D721Med (cell line): ENCODE measurements around the gene NTRK2.

Experiments
- DNase-seq: peaks from one replicate; pipeline ENCODE4 v3.0.0; 2011; ENCODE audit warnings: low spot score; ENCODE audit not compliant: insufficient read length
- FAIRE-seq: peaks from 2 replicates; lab custom pipeline; 2011; peaks lifted over from hg19 to GRCh38; lab: Jason Lieb, UNC
- TF ChIP-seq, protein P1 (sequence below): IDR thresholded peaks from 2 replicates; pipeline ENCODE4 v1.5.1; 2012; ENCODE audit warnings: mild to moderate bottlenecking, control low read depth; ENCODE audit not compliant: insufficient read depth; ENCODE audit errors: missing control alignments

Gene NTRK2

DNA sequence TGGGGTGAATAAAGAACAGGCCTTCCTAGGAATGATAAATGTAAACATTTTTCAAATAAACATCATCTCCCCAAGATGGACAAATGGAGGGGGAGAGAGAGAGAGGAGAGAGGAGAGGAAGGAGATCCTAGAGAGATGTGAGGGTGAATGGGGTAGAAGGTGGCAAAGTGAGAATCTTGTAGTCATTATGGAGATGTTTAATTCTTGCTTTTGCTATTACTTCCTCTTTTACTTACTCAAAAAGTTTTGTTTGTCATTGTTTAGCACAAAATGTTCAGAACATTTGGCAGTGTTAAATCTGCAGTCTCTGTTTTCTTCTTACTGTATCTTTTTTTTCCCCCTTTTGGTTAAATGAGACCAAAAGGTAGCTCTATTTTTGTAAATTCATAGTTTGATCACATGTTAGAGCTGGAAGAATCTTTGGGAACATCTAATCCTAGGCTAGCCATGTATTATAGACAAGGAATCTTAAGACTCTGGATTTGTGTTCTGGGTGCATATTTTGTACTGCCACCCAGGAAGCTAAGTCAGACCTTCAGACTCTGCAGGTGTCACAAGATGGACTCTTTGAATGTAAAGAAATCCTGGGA, 266.1 kb downstream of the NTRK2 start:
- DNase-seq (no peak), FAIRE-seq (no peak)
- TF ChIP-seq, protein P1, sequence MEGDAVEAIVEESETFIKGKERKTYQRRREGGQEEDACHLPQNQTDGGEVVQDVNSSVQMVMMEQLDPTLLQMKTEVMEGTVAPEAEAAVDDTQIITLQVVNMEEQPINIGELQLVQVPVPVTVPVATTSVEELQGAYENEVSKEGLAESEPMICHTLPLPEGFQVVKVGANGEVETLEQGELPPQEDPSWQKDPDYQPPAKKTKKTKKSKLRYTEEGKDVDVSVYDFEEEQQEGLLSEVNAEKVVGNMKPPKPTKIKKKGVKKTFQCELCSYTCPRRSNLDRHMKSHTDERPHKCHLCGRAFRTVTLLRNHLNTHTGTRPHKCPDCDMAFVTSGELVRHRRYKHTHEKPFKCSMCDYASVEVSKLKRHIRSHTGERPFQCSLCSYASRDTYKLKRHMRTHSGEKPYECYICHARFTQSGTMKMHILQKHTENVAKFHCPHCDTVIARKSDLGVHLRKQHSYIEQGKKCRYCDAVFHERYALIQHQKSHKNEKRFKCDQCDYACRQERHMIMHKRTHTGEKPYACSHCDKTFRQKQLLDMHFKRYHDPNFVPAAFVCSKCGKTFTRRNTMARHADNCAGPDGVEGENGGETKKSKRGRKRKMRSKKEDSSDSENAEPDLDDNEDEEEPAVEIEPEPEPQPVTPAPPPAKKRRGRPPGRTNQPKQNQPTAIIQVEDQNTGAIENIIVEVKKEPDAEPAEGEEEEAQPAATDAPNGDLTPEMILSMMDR, result no peak

DNA sequence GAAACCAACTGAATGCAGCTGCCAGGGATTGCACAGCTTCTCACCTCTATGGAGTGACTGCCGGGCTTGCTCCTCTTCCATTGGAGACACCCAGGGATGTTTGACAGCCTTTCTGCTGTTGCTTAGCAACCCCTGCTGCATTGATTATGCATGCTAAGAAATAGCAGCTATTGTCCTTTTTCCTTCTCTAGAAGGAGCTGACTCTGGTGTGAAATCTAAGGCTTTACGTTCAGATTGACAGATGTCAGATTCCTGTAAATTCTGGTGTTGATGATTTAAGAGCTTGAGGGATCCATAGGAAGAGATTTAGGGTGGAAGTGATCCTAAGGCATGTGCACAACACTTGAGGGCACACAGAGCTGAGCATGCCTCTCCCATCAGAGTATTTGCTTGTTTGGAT, 267.7 kb downstream of the NTRK2 start:
- DNase-seq (no peak), FAIRE-seq (no peak)
- TF ChIP-seq, protein P1, result no peak

DNA sequence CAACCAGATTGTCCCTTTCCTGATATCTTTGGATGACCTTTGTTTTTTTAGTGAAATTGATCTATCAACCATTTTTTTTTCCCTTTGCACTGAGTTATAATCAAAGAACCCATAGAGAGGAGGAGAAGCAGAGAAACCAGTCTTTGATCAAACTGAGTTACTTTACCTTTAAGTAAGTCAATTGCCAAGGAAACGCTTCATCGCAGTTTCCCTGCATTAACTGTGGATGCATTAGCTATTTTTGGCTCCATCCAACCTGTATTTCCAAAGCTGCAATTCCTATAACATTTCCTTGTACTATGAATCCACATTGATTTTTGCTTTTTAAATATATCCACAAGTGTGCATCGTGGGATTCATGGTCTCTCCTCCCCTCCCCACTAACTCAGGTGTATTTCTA, 268.1 kb downstream of the NTRK2 start:
- TF ChIP-seq, protein P1, result no peak
- FAIRE-seq (no peak), DNase-seq (no peak)

DNA sequence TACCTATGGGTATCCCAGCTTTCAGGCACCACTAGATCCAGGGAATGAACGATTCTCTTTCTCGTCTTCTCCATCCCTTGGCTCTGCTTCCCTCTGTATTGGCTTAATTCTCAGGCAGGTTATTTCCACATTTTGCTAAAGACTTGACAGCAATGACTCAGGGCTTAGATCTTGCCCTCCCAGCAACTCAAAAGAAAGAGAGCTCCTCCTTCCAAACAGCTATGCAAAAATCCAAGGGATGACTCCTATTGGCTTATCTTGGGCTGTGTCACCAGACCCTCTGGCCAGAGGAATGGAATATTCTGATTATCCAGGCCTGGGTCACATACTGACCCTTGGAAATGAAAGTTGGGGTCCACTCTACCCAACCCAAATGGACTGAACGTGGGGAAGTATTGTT, 270.2 kb downstream of the NTRK2 start:
- DNase-seq, result no peak
- TF ChIP-seq, protein P1, result no peak

DNA sequence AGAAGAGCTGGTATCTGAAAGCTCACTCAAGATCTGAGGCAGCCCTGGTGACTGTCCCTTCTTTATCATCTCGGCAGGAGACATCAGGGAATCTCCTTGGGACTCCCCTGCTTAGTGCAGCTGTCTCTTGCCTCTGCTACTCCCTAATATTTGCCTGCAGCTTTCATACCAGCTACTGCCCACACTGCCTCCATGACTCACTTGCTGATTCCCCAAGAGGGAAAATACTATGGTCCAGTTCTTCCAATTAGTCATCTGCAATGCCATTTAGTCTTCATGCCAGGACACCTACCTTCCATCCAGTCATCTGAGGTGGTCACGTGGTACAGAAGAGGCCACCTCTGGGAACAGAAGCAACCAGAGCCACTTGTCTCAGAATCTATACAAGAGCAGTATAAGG, 270.8 kb downstream of the NTRK2 start:
- DNase-seq (no peak), FAIRE-seq (no peak)
- TF ChIP-seq, protein P1, result no peak

More for the DNA sequence above, 270.2 kb downstream of the NTRK2 start:
- FAIRE-seq, result no peak

DNA sequence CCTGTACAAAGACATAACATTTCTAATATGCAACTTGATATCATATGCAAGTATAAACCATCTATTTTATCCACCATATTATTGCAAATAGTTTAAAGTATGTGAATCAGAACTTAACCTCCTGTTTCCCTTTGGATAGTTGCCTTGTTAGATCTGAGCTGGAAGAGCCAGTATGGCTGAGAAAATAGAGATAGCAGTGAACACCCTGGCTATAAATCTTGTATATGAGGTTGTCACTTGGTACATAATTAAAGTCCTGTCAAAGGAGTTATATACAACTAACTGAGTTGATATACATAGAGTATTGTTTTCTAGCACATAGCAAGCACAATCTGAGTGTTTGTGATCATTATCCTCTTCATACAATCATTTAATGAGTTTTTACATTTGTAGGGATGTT, 272.3 kb downstream of the NTRK2 start:
- TF ChIP-seq, protein P1, result no peak
- DNase-seq (no peak), FAIRE-seq (no peak)

DNA sequence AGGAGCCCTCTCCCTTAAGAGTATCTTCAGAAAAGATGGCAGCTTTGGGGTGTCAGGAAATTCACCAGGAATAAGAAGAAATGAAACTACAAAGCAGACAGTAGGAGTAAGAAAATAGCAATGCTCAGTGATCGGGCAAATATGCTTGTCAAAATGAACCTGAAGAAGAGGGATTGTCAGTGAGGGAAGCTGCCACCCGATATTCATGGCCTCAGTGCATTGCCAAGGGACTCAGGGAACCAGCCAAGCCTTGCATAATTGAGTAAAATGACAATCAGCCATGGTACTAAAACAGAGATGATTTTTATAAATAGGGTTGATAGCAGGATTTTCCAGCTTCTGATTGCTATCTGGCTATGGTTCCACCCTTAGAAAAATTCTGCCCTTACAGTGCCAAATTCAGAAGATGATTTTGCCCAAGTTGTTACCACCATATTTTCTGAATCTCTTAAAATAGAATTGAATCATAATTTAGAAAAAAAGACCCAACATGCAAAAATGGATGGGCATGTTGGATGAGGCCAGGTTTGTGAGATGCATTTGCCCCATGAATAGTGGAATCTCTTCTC, 274.0 kb downstream of the NTRK2 start:
- no peak for DNase-seq
- no peak for FAIRE-seq
- TF ChIP-seq, protein P1, result no peak
